Brain microvascular endothelial cell (primary cell): ENCODE results near the gene TMEM72.

Source experiments
- DNase-seq: peaks from one replicate; pipeline ENCODE4 v3.0.0-alpha.2; 2020
- H3K27ac ChIP-seq: fragments of 250-450 bp; sonication (Bioruptor Pico); 2 replicates; pipeline ENCODE4 v1.5.1; 2020; ENCODE audit warnings: mild to moderate bottlenecking, moderate library complexity
- H3K27me3 ChIP-seq: fragments of 250-450 bp; sonication (Bioruptor Pico); replicated peaks from 2 replicates; pipeline ENCODE4 v1.5.1; 2020; ENCODE audit warnings: mild to moderate bottlenecking
- H3K36me3 ChIP-seq: fragments of 250-450 bp; sonication (Bioruptor Pico); replicated peaks from 2 replicates; pipeline ENCODE4 v1.5.1; 2020; ENCODE audit warnings: mild to moderate bottlenecking
- H3K4me3 ChIP-seq: 2 replicates; pipeline ENCODE4 v1.5.1; 2011; ENCODE audit warnings: low read depth, mild to moderate bottlenecking, control low read depth, low read length, moderate library complexity
- in situ Hi-C: cut with HindIII; loops from 2 replicates; pipeline ENCODE4 v1.10.0; 2017; ENCODE audit warnings: low sequenced_read_pairs, low pct_ligation_motif_present
- TF ChIP-seq, protein P1 (sequence below): IDR thresholded peaks from 2 replicates; pipeline ENCODE4 v1.5.1; 2011; ENCODE audit warnings: low read depth, mild to moderate bottlenecking, moderate library complexity, low read length, control low read depth, inconsistent platforms; ENCODE audit errors: missing control alignments

Gene TMEM72

DNA sequence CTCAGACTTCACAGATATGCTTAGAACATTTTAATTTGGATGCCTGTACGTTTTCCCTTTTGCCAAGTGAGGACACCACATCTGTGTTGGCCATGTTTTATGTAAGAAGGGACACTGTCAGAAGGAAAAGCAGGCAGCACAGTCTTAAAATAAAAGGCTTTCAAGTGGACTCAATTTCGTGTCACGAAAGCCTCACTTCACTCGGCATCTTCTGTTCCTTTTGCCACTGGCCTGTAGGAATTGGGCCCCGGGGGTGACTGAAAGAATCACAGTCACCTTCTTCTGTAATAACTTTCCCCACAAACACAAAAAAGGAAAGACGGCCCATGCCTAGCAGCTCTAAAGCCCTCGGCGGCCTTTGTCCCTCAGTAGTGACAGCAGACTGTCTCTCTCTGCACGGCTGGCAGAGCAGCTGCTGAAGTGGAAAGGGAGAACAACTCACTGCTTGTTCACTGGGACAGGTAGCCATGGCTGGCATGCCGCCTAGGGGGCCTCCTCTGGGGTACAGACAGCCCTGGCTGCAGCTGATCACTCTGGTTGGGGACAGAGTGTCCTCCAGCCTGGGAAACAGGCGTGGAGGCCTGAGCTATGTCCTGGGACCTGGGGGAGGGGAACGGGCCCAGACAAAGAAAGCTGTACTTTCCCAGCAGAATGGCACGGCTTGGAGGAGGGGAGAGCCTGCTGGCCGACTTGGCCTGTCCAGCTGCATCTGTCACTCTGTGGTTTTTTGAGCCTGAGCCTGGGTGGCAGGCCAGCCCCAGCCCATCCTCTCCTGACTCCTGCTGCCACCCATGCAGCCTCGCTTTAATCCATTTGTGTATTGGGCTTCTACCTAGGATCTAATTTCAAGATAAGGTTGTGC is 52.9 kb downstream of the TMEM72 start:
- in situ Hi-C loops, result no loop called here
- DNase-seq, result no peak

DNA sequence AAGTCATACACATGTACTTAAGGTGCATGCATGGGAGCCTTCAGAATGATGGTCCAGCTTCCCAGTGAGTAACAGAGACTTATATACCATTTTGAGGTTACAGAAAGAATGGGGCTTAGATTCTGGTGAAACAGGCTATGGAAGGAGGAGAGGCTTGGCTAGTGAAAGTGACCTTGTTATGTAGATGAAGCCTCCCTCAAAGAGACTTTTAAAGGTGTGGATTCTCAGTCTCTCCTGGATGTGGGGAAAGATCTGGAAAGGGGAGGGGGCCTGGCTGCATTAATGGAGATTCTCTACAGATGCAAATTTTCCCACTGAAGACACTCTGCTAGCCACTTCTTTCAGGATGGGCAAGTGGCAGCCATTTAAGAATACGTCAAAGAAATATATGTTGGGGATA is 54.0 kb downstream of the TMEM72 start:
- in situ Hi-C loops, result no loop called here
- DNase-seq, result no peak

More for the DNA sequence above, 52.9 kb downstream of the TMEM72 start:
- TF ChIP-seq, protein P1, sequence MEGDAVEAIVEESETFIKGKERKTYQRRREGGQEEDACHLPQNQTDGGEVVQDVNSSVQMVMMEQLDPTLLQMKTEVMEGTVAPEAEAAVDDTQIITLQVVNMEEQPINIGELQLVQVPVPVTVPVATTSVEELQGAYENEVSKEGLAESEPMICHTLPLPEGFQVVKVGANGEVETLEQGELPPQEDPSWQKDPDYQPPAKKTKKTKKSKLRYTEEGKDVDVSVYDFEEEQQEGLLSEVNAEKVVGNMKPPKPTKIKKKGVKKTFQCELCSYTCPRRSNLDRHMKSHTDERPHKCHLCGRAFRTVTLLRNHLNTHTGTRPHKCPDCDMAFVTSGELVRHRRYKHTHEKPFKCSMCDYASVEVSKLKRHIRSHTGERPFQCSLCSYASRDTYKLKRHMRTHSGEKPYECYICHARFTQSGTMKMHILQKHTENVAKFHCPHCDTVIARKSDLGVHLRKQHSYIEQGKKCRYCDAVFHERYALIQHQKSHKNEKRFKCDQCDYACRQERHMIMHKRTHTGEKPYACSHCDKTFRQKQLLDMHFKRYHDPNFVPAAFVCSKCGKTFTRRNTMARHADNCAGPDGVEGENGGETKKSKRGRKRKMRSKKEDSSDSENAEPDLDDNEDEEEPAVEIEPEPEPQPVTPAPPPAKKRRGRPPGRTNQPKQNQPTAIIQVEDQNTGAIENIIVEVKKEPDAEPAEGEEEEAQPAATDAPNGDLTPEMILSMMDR, result no peak
- no peaks in the 10 kb centered on the region for H3K36me3 ChIP-seq
- H3K4me3 ChIP-seq, result no peak overlapping the region
- H3K27ac ChIP-seq, result no peak overlapping the region
- no peaks in the 10 kb centered on the region for H3K27me3 ChIP-seq

DNA sequence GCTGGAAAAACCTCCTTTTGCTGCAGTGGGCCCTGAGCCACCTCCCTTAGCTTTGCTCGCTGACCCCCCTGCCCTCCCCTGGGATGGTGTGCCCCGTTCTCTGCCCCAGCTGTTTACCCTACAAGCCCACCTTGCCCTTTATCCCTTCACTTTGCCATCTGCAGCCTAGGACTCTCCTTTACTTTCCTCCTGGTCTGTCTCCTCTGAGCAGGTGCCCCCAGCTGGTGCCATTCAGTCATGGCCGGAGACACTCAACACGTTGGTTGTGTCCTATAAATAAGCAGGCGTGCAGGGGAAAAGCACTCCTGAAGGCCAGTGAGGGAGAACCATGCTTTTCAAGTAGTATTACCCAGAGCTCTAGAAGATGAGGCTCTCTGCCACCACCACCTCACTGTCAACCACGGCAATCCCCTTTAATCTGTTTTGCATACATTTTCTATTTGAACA is 54.5 kb downstream of the TMEM72 start:
- DNase-seq, result no peak
- in situ Hi-C loops, result no loop called here
- Histone ChIP-seq H3K36me3 (no peaks in the 10 kb centered on the region), H3K27ac (no peak overlapping the region), H3K27me3 (no peaks in the 10 kb centered on the region), H3K4me3 (no peak overlapping the region)
- TF ChIP-seq, protein P1, result no peak

More for the DNA sequence above, 54.0 kb downstream of the TMEM72 start:
- Histone ChIP-seq H3K4me3 (no peak overlapping the region), H3K27me3 (no peaks in the 10 kb centered on the region), H3K36me3 (no peaks in the 10 kb centered on the region), H3K27ac (no peak overlapping the region)
- TF ChIP-seq, protein P1, result no peak

DNA sequence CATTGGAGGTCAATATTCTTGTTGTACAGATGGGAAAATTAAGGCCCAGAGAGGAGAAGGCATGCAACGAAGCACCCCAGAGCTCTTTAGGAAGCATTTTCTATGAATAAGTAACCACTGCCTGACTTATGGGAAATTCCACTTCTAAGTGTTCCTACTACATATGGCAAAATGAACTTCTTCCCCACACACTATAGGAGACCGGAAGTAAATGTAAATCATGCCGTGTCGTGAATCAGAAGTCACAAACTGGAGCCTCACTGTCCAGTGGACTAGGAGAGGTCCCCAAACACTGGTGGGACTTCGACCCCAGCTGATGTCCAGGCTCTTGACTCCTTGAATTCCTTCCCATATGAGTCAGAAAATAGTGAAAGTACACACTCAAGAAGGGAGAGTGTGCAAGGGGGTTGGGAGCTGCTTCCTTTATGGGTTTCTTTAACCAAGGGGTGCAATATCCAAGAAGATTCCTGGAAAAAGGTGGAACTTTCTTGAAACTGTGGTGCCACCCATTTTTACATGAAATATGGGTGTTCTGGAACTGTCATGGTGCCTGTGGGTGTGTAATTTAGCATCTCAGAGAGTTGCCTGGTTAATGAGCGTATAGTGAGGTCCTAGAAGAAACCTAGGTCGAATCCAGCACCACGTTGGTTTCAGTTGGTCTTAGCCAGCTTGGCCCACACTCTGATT is 55.1 kb downstream of the TMEM72 start:
- in situ Hi-C loops, result no loop called here
- no peak for DNase-seq
- Histone ChIP-seq H3K4me3 (no peak overlapping the region), H3K36me3 (no peaks in the 10 kb centered on the region), H3K27me3 (no peaks in the 10 kb centered on the region), H3K27ac (no peak overlapping the region)
- TF ChIP-seq, protein P1, result no peak

DNA sequence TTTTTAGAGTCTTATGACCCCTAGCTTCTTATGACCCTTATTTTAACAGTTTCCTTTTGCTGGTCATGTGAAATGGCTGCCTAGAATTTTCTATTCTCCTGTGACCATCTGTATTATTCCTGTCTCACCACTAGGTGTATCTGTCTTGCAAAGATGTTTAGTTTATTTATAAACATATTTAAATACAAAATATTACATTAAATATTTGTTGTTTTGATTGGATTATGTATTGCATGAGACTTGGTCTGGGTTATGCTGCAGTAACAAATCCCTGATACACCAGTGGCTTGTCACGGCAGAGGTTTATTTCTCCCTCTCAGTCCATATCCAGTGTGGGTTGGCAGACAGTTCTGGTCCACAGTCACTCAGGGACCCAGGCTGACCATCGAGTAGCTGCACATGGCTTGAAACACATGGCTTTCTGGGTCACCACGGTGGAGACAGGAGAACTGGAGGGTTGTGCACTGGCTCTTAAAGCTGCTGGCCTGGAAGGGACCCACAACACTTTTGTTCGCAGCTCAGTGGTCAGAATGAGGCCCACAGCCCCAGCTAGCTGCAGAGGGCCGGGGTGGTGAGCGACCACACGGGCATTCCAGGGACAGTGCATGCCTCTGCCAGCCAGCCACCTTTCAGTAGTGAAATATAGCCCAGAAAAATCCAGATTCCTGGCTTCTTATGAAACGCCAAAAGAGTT is 55.8 kb downstream of the TMEM72 start:
- DNase-seq, result no peak
- no peaks in the 10 kb centered on the region for H3K27me3 ChIP-seq
- no peaks in the 10 kb centered on the region for H3K36me3 ChIP-seq
- H3K27ac ChIP-seq, result no peak overlapping the region
- TF ChIP-seq, protein P1, result no peak
- in situ Hi-C loops, result no loop called here
- no peak overlapping the region for H3K4me3 ChIP-seq
